Mucosa of rectum (tissue), 2 donors: Measurements from ENCODE around the gene OR5AU1.

Source experiments
- H3K27ac ChIP-seq, 2 donors: one replicate each; pipeline ENCODE4 v1.7.0; 2013; ENCODE audit warnings: inconsistent platforms in 2 of 2, low read depth in 2 of 2, low read length in 2 of 2
- H3K27me3 ChIP-seq, 2 donors: one replicate each; pipeline ENCODE4 v1.7.0; 2013; ENCODE audit warnings: low read length in 2 of 2; ENCODE audit not compliant: control insufficient read depth in 2 of 2, insufficient read depth in 2 of 2
- H3K36me3 ChIP-seq, 2 donors: one replicate each; pipeline ENCODE4 v1.7.0; 2013; ENCODE audit warnings: low read length in 2 of 2; ENCODE audit not compliant: control insufficient read depth in 2 of 2, insufficient read depth in 2 of 2
- H3K4me1 ChIP-seq, 2 donors: one replicate each; pipeline ENCODE4 v1.7.0; 2013; ENCODE audit warnings: low read length in 2 of 2, mild to moderate bottlenecking in 1 of 2; ENCODE audit not compliant: control insufficient read depth in 2 of 2, insufficient read depth in 2 of 2
- H3K4me3 ChIP-seq, 2 donors: one replicate each; pipeline ENCODE4 v1.7.0; 2013; ENCODE audit warnings: low read length in 2 of 2
- H3K9ac ChIP-seq, 2 donors: one replicate each; pipeline ENCODE4 v1.7.0; 2013; ENCODE audit warnings: low read length in 2 of 2, low read depth in 1 of 2, mild to moderate bottlenecking in 1 of 2
- H3K9me3 ChIP-seq, 2 donors: one replicate each; pipeline ENCODE4 v1.7.0; 2013; ENCODE audit warnings: low read length in 2 of 2; ENCODE audit not compliant: control insufficient read depth in 2 of 2
- donor health status: healthy.
- donor health status: Normal muscosa, but diverticular disease.

OR5AU1 gene

DNA sequence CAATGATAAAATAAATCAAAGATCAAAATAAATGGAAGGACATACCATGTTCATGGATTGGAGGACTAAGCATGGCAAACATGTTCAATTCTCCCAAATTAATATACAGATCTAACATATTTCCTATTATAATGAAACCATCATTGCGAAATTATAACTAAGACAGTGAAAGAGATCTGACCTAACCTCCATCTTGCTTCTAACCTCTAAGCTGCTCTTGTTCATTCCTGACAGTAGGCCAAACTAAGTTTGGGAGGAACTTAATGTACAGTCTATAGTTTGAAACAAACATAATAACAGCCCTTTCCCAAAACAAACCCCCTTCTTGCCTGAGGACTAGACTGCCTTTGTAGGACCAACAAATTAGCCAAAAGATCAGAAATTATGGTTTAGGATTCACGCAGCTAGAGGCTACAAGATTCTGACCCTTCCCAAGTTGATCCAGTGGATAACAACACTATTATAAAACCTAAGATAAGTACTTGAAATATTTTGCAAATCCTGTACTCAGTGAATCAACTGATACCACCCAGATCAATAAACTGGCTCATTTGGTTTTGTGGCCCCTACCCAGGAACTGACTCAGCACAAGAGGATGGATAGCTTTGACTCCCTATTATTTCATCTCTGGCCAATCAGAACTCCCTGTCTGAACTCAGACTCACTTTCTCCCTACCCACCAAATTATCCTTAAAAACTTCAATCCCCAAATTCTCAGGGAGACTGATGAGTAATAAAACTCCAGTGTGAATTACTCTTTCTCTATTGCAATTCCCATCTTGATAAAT, 41.7 kb upstream of the OR5AU1 start:
- Histone ChIP-seq H3K27me3 (no peaks in the 10 kb centered on the region), H3K4me1 (no peaks in the 10 kb centered on the region), H3K9me3 (no peaks in the 10 kb centered on the region), H3K27ac (no peak overlapping the region), H3K36me3 (no peaks in the 10 kb centered on the region), H3K9ac (no peak overlapping the region), H3K4me3 (no peak overlapping the region)

DNA sequence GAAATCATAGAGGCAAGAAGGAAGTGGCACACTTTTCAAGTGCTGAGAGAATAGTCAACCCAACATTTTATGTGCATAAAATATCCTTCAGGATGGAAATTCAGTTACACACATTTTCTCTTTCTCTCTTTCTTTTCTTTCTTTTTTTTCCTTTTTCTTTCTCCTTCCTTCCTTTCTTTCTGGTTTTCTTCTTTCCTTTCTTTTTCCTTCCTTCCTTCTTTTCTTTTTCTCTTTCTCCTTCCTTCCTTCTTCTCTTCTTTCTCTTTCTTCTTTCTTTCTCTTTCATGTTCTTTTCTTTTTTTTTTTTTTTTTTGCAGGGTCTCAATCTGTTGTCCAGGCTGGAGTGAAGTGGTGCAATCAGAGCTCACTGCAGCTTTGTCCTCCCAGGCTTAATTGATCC, 38.7 kb upstream of the OR5AU1 start:
- H3K36me3 ChIP-seq: no peaks in the 10 kb centered on the region
- H3K9ac ChIP-seq: no peak overlapping the region
- no peak overlapping the region for H3K27ac ChIP-seq
- H3K9me3 ChIP-seq: no peaks in the 10 kb centered on the region
- no peak overlapping the region for H3K4me3 ChIP-seq
- no peaks in the 10 kb centered on the region for H3K27me3 ChIP-seq
- no peaks in the 10 kb centered on the region for H3K4me1 ChIP-seq

DNA sequence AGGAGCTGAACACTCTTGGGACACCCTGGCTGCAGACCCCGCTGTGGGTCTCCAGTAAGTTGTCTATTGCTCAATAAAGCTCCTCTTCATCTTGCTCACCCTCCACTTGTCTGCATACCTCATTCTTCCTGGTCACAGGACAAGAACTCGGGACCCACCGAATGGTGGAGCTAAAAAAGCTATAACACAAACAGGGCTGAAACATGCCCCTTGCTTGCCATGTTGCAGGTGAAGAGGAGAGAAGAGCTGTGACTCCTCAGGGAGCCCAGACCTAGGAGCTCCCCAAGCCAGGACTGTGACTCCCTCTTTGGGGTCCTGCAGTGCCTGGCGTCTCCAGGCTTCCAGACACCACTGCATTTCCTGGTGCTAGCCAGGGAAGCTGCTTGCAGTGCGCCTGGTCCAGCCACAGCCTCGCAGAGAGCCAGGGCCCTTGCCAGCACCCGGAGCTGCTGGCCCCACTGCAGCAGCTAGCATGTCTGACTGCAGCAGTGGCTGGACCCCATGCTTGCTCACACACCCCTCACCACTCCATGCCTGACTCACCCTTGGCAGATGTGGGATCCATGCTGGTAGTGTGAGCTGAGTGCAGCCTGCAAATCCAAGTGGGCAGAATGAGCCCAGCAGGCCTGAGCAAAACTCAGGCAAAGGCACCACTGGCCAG, 37.1 kb upstream of the OR5AU1 start:
- Histone ChIP-seq H3K27me3 (no peaks in the 10 kb centered on the region), H3K4me1 (no peaks in the 10 kb centered on the region), H3K4me3 (no peak overlapping the region), H3K9me3 (no peaks in the 10 kb centered on the region), H3K9ac (no peak overlapping the region), H3K36me3 (no peaks in the 10 kb centered on the region), H3K27ac (no peak overlapping the region)

DNA sequence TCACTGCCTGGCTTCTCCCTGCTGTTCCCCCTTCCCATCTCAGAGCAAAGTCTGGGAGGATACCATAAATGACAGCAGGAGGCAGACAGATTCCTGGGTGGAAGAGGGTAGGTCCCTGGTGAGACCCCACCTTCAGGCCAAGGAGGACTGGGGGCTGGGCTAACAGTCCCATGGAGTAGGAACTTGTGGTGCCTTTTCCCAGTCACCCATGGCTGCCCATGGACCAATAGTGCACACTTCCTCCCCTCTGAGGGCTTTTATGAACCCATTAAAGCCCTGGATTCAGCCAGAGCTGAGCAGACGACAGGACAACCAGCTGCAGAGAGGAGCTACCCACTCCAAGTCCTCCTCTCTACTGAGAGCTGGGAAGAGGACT, 36.6 kb upstream of the OR5AU1 start:
- Histone ChIP-seq H3K36me3 (no peaks in the 10 kb centered on the region), H3K9ac (no peak overlapping the region), H3K27me3 (no peaks in the 10 kb centered on the region), H3K4me1 (no peaks in the 10 kb centered on the region), H3K4me3 (peak overlapping the region; percentile 56 to 57), H3K27ac (no peak overlapping the region), H3K9me3 (no peaks in the 10 kb centered on the region)

DNA sequence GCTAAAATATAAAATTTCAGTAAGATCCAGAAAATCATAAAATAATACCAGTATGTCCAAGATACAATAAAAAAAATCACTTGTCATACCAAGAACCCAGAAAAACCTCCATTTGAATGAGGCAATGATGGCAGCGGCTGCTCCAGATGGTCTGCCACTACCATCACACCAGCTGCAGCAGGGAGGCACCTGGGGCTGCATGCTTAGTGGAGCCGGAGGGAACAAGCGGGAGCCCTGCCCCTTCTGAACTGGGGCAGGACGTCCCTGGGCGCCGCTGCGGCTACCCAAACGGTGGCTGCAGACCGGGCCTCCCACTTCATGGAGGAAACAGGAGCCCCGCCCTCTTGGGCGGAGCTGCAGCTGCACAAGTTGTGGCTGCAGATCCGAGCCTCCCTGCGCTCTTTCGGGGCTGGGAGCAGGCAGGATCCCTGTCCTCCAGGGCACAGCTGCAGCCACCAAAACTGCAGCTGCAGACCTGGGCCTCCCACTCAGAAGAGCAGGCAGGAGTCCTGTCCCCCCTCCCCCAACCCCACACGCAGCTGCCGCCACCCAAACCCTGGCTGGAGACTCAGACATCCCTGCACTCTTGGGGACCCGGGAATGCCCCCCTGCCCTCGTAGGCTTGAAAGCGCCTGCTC, 36.1 kb upstream of the OR5AU1 start:
- no peaks in the 10 kb centered on the region for H3K36me3 ChIP-seq
- no peak overlapping the region for H3K27ac ChIP-seq
- H3K4me3 ChIP-seq: peak overlapping the region; percentile 56 to 57

DNA sequence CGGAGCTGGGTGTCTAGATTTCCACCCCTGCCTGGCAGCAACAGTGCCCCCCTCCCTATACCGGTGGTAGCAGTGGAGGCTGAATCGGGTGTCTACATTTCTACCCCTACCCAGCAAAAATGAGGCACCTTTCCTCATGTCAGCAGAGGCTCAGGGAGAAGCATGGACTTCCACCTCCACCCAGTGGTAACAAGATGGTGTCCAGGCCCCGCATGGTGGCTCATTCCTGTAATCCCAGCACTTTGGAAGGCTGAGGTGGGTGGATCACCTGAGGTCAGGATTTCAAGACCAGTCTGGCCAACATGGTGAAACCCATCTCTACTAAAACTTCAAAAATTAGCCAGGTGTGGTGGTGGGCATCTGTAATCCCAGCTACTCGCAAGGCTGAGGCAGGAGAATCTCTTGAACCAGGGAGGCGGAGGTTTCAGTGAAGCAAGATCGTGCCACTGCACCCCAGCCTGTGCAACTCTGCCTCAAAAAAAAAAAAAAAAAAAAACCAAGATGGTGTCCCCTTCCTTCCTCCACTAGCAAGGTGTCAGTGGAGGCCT, 35.5 kb upstream of the OR5AU1 start:
- no peak overlapping the region for H3K27ac ChIP-seq
- H3K4me3 ChIP-seq: peak overlapping the region in 1 of 2 donors; percentile 57
- H3K36me3 ChIP-seq: no peaks in the 10 kb centered on the region
- no peak overlapping the region for H3K9ac ChIP-seq
- no peaks in the 10 kb centered on the region for H3K27me3 ChIP-seq
- H3K4me1 ChIP-seq: no peaks in the 10 kb centered on the region
- H3K9me3 ChIP-seq: no peaks in the 10 kb centered on the region

More for the DNA sequence above, 36.1 kb upstream of the OR5AU1 start:
- Histone ChIP-seq H3K9me3 (no peaks in the 10 kb centered on the region), H3K9ac (peak overlapping the region; percentile 10 to 17), H3K4me1 (no peaks in the 10 kb centered on the region), H3K27me3 (no peaks in the 10 kb centered on the region)

DNA sequence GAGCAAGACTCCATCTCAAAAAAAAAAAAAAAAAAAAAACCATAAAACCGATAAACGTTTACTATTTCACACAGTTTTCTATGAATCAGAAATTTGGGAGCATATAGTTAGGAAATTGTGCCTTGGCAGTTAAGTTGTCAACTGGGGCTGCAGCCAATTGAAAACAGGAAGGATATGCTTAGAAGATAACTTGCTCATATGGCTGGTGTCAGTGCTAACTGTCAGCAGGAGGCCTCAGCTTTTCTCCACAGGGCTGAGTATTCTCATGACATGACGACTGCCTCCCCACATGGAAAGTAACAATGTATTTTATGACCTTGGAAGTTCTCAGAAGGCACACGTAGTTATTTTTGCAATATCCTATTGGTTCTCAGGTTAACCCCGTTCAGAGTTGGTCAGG, 29.6 kb upstream of the OR5AU1 start:
- H3K9ac ChIP-seq: no peak overlapping the region
- no peaks in the 10 kb centered on the region for H3K36me3 ChIP-seq
- no peaks in the 10 kb centered on the region for H3K27me3 ChIP-seq
- no peaks in the 10 kb centered on the region for H3K9me3 ChIP-seq
- no peak overlapping the region for H3K27ac ChIP-seq
- no peaks in the 10 kb centered on the region for H3K4me1 ChIP-seq
- no peak overlapping the region for H3K4me3 ChIP-seq

DNA sequence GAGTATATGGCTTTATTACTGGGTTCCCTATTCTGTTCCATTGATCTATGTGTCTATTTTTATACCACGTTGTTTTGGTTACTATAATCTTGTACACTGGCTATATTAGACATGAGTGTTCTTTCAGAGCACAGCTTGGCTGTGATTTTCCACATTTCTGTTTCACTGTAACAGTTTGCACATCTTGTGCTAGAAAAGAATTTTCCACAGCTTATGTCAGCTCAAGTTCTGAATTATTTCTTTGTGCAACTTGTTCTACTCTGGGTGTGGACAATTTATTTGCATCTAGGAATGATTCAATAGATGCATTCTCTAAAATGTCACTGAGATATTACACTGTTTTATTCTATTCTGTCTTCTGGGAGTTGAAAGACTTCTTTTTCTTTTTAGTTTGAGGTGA, 28.4 kb upstream of the OR5AU1 start:
- Histone ChIP-seq H3K9me3 (no peaks in the 10 kb centered on the region), H3K27me3 (no peaks in the 10 kb centered on the region), H3K4me1 (no peaks in the 10 kb centered on the region), H3K36me3 (no peaks in the 10 kb centered on the region), H3K9ac (no peak overlapping the region), H3K4me3 (no peak overlapping the region), H3K27ac (no peak overlapping the region)

DNA sequence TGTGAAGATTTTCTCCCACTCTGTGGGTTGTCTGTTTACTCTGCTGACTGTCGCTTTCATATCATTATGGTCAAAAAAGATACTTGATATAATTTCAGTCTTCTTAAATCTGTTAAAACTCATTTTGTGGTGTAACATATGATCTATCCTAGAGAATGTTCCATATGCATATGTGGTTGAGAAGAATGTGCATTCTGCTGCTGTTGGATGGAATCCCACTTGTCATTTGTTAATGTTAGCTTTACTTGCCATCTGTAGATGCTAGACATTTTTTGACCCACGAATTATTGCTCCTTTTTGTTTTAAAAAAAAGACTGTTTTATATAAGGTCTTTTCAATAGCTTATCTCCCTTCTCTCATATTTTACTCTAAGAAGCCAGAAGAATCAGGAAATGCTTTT, 26.3 kb upstream of the OR5AU1 start:
- Histone ChIP-seq H3K36me3 (no peaks in the 10 kb centered on the region), H3K27ac (no peak overlapping the region), H3K9me3 (no peaks in the 10 kb centered on the region), H3K4me3 (no peak overlapping the region), H3K27me3 (no peaks in the 10 kb centered on the region), H3K4me1 (no peaks in the 10 kb centered on the region), H3K9ac (no peak overlapping the region)

DNA sequence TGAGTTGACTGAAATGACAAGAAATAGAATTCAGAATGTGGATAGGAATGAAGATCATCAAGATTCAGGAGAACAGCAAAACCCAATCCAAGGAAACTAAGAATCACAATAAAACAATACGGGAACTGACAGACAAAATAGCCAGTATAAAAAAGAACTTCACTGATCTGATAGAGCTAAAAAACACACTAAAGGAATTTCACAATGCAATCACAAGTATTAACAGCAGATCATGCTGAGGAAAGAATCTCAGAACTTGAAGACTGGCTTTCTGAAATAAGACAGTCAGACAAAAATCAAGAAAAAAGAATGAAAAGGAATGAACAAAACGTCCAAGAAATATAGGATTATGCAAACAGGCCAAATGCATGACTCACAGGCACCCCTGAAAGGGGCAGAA, 15.3 kb upstream of the OR5AU1 start:
- Histone ChIP-seq H3K27ac (no peak overlapping the region), H3K9ac (no peak overlapping the region), H3K27me3 (peaks cover 0 to 3% of the 10 kb centered on the region in 2 donors), H3K36me3 (no peaks in the 10 kb centered on the region), H3K9me3 (no peaks in the 10 kb centered on the region), H3K4me1 (no peaks in the 10 kb centered on the region), H3K4me3 (no peak overlapping the region)
